ENCODE data around the gene ADAP1.

The ADAP1 gene

DNA sequence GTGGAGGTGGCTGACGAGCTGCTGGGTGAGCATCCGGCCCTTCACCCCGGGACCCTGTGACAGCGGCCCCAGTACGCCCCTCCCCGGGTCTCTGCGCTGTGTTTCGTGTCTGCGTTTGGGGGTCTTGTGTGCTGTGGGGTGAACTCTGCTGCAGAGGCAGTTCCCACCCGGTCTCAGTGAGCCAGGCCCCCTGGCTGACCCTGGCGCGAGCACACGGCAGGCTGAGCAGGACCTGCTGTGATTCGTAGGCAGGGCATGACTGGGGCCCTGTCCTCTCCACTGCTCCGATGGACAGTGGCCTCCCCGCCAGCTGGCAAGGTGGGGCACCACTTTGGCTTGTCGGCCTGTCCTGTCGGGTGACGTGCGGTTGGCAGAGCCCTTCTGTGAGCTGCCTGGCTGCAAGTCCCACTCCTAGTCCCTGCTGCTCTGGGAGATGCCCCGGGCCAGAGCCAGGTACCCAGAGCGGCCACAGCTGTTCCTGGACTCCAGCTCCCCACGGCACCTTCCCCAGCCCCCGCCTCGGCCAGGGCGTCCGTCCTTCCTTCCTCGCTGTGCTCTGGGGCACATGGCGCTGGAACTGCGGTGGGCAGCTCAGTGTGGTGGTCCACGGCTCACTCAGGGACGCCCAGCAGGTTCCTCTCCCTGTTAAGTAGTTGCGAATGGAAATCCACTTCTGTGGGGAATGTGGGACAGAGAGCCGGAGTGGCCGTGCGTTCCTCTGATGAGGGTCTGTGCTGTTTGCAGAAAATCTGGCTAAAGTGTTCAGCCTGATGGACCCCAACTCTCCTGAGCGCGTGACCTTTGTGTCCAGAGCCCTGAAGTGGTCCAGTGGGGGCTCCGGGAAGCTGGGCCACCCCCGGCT lies 67.6 kb downstream of the ADAP1 start:
- no peak overlapping the region for H3K4me3 ChIP-seq
- no peaks in the 10 kb centered on the region for H3K27me3 ChIP-seq
- H3K4me1 ChIP-seq = peaks cover 0 to 33% (median 13%) of the 10 kb centered on the region in 4 donors
- DNase-seq = no peak
- H3K9me3 ChIP-seq = no peaks in the 10 kb centered on the region
- intact Hi-C loops (cut with DNase I; ENCODE audit: low total_unique reads) = no loop called here
- TF ChIP-seq, protein P1, sequence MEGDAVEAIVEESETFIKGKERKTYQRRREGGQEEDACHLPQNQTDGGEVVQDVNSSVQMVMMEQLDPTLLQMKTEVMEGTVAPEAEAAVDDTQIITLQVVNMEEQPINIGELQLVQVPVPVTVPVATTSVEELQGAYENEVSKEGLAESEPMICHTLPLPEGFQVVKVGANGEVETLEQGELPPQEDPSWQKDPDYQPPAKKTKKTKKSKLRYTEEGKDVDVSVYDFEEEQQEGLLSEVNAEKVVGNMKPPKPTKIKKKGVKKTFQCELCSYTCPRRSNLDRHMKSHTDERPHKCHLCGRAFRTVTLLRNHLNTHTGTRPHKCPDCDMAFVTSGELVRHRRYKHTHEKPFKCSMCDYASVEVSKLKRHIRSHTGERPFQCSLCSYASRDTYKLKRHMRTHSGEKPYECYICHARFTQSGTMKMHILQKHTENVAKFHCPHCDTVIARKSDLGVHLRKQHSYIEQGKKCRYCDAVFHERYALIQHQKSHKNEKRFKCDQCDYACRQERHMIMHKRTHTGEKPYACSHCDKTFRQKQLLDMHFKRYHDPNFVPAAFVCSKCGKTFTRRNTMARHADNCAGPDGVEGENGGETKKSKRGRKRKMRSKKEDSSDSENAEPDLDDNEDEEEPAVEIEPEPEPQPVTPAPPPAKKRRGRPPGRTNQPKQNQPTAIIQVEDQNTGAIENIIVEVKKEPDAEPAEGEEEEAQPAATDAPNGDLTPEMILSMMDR (IDR thresholded peaks at IDR 0.05) = no peak
- H3K36me3 ChIP-seq = peaks cover 38 to 70% (median 51%) of the 10 kb centered on the region in 3 donors
- no peak overlapping the region for H3K27ac ChIP-seq

DNA sequence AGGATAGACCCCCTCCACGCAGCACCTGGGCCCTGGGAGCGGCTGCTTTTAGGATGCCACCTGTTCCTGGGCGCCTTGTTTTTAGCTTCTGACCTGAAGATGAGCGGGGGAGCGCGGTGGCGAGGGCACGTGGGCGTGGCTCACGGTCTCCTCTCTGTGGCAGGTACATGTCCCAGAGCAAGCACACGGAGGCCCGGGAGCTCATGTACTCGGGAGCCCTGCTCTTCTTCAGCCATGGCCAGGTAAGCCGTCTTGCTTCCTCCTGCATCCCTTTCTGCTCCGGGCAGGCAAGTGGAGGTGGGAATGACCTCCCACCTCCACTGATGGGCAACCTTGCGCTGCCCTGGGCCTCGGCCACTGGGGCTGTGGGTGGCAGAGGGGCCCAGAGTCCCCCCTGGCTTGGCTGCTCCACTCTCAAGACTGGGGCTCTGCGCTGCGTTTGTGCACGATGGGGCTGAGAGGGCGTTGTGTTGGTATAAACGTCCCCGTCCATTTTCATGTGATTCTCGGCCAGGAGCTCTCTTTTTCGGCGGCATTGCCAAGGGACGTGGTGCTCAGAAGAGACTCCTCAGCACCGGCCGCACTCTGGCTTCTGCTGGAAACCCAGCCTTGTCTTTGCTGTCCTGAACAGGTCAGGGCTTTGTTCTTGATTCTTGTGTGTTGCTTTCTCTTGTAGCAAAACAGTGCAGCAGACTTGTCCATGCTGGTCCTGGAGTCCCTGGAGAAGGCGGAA lies 68.4 kb downstream of the ADAP1 start:
- H3K4me1 ChIP-seq = peaks cover 0 to 35% (median 13%) of the 10 kb centered on the region in 4 donors
- no peaks in the 10 kb centered on the region for H3K27me3 ChIP-seq
- no peak for DNase-seq
- intact Hi-C loops (cut with DNase I; ENCODE audit: low total_unique reads) = no loop called here
- TF ChIP-seq, protein P1 (IDR thresholded peaks at IDR 0.05) = no peak
- H3K4me3 ChIP-seq = no peak overlapping the region
- no peaks in the 10 kb centered on the region for H3K9me3 ChIP-seq
- peaks cover 30 to 64% (median 44%) of the 10 kb centered on the region in 3 donors for H3K36me3 ChIP-seq
- H3K27ac ChIP-seq = no peak overlapping the region

DNA sequence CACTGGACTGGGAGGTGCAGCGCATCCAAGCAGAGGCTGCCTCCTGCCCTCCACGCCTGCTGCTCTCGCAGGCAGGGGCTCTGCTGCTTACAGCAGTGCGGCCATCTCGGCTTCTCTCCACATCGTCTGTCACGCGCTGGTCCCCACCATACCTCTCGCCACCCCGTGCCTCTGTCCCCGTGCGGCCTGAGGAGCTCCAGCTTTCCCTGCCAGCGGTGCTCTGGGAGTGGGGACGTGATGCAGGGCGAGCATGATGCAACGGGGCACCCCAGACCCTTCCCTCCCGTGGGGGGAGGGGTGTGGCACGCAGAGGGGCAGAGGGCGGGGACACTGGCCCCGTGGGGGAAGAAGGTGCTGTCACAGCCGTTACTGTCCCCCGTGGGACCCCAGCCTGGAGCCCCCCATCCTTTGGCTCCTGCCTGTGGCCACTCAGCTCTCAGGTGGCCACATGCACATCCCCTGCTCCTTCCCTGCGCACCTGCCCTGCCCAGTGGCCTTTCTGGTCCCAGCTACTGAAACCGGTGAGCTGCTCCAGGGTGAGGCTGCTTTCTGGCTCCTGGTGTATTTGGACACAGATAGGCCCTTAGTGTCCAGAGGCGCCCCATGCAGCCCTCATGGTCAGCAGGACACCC lies 69.1 kb downstream of the ADAP1 start:
- no peak for DNase-seq
- Histone ChIP-seq H3K27ac (no peak overlapping the region), H3K4me1 (peaks cover 0 to 36% (median 14%) of the 10 kb centered on the region in 4 donors), H3K27me3 (no peaks in the 10 kb centered on the region), H3K36me3 (peaks cover 24 to 59% (median 37%) of the 10 kb centered on the region in 3 donors), H3K4me3 (no peak overlapping the region), H3K9me3 (no peaks in the 10 kb centered on the region)
- intact Hi-C loops (cut with DNase I; ENCODE audit: low total_unique reads) = no loop called here
- TF ChIP-seq, protein P1 (IDR thresholded peaks at IDR 0.05) = no peak

DNA sequence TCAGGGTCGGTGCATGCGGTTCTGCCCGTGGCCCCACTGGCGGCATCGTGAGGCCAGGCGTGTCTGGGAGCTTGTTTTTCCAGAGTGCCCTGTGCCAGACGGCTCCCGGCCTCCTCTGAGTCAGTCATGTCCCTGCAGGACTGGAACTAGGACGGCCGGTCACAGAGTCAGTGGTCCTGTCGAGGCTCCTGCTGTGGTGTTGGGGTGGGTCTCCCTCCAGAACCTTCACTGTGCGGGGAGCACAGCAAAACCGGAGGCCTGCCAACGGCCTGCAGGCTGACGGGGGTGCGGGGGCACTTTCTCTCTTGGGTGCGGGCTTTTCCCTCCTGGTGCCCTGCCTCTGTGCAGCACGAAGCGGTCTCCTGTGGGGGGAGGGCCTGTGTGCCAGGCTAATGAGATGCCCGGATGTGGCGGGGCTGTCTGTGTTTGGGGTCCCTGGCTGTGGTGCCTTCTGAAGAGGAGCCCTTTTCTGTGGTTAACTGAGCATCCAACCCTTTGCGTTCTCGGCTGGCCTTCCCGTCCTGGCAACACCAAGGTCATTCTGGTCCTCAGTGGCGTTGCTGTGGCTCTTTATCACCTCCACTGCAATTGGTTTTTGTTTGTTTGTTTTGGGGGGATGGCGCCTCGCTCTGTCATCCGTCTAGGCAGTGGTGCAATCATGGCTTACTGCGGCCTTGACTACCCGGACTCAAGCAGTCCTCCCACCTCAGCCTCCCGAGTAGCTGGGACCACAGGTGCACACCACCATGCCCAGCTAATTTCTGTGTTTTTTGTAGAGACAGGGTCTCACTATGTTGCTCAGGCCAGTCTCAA lies 70.1 kb downstream of the ADAP1 start:
- TF ChIP-seq, protein P1 (IDR thresholded peaks at IDR 0.05) = no peak
- intact Hi-C loops (cut with DNase I; ENCODE audit: low total_unique reads) = no loop called here
- peaks cover 0 to 36% (median 18%) of the 10 kb centered on the region in 4 donors for H3K4me1 ChIP-seq
- H3K27me3 ChIP-seq = no peaks in the 10 kb centered on the region
- no peak overlapping the region for H3K4me3 ChIP-seq
- peaks cover 24 to 56% (median 34%) of the 10 kb centered on the region in 3 donors for H3K36me3 ChIP-seq
- DNase-seq = no peak
- H3K27ac ChIP-seq = no peak overlapping the region
- no peaks in the 10 kb centered on the region for H3K9me3 ChIP-seq
